SK-N-MC (cell line): ENCODE measurements around the gene SDF4.

Source experiments
- EZH2 ChIP-seq: fragments of 200-600 bp; sonication (generic); IDR thresholded peaks from one replicate; pipeline ENCODE4 v1.6.1; 2017; ENCODE audit warnings: antibody characterized with exemption
- FOXP2 ChIP-seq: optimal IDR thresholded peaks from 2 replicates; pipeline ENCODE3; 2011; ENCODE audit warnings: mild to moderate bottlenecking, moderate library complexity; ENCODE audit not compliant: insufficient read depth; ENCODE audit errors: extremely low read length, control extremely low read depth
- POLR2AphosphoS5 ChIP-seq: IDR thresholded peaks from 2 replicates; pipeline ENCODE4 v1.6.1; 2012; ENCODE audit warnings: mild to moderate bottlenecking, low read depth, low read length, borderline replicate concordance

- TF ChIP-seq POLR2AphosphoS5, result no peak
- TF ChIP-seq EZH2, result no peak
- no peak for TF ChIP-seq FOXP2
Measured at GRCh38 chr1:1220197-1220596, 11.6 kb downstream of the SDF4 start.
